Prostate gland (tissue), 2 donors: ENCODE results near the gene TMEM82.

Source experiments
- POLR2A ChIP-seq: fragments of 450-650 bp; IDR thresholded peaks from one replicate; pipeline ENCODE4 v1.6.1; 2016; ENCODE audit warnings: antibody characterized with exemption, mild to moderate bottlenecking
- TF ChIP-seq, protein P1 (sequence below), 4 experiments: fragments of 200-600 bp in 2 of 4; fragments of 450-650 bp in 2 of 4; sonication (generic) in 2 of 4; IDR thresholded peaks; 1 replicate in 3 of 4; 2 replicates in 1 of 4; pipeline ENCODE4 v1.5.1; 2016 to 2019; ENCODE audit warnings: antibody characterized with exemption in 4 of 4, mild to moderate bottlenecking in 2 of 4, moderate library complexity in 2 of 4

DNA sequence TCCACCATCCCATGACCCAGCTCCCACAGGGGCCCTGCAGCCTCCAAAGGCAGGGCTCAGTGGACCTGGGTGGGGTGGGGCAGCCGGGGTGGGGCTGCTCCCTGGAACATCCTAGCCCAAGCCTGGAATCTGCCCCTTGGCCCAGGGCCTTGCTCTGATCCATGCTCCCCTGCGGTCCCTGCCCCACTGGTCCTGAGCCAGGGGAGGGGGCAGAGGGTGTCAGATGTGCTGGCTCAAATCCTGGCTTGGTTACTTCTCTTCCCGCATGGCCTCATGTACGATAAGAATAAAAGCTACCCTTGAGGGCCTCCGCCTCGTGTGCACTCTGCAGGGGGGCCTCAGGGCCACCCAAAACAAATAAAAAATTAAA lies 5.4 kb upstream of the TMEM82 start:
- TF ChIP-seq POLR2A = no peak
- TF ChIP-seq, protein P1, sequence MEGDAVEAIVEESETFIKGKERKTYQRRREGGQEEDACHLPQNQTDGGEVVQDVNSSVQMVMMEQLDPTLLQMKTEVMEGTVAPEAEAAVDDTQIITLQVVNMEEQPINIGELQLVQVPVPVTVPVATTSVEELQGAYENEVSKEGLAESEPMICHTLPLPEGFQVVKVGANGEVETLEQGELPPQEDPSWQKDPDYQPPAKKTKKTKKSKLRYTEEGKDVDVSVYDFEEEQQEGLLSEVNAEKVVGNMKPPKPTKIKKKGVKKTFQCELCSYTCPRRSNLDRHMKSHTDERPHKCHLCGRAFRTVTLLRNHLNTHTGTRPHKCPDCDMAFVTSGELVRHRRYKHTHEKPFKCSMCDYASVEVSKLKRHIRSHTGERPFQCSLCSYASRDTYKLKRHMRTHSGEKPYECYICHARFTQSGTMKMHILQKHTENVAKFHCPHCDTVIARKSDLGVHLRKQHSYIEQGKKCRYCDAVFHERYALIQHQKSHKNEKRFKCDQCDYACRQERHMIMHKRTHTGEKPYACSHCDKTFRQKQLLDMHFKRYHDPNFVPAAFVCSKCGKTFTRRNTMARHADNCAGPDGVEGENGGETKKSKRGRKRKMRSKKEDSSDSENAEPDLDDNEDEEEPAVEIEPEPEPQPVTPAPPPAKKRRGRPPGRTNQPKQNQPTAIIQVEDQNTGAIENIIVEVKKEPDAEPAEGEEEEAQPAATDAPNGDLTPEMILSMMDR (IDR thresholded peaks at IDR 0.05) = no peak
